NCI-H146 treated with DMSO at 0.1 percent for 48 hours (cell line): Measurements from ENCODE around the gene RANGAP1.

Experiments
- DNase-seq: peaks from one replicate; lab custom pipeline; 2025; ENCODE audit not compliant: unreplicated experiment; lab: John Stamatoyannopoulos, UW

RANGAP1 gene

GRCh38 chr22:41285820-41286638, at the start of gene RANGAP1:
TSS of gene RANGAP1 (minus strand) at chr22:41286187. CDS start at chr22:41281044, 5,143 bp downstream.
- peak; percentile 92 for DNase-seq

GRCh38 chr22:41334951-41335635, 49.1 kb upstream of the RANGAP1 start:
- DNase-seq: no peak

- DNase-seq: no peak
These were observed 48.2 kb upstream of the RANGAP1 start for GRCh38 chr22:41334215-41334614.

DNA sequence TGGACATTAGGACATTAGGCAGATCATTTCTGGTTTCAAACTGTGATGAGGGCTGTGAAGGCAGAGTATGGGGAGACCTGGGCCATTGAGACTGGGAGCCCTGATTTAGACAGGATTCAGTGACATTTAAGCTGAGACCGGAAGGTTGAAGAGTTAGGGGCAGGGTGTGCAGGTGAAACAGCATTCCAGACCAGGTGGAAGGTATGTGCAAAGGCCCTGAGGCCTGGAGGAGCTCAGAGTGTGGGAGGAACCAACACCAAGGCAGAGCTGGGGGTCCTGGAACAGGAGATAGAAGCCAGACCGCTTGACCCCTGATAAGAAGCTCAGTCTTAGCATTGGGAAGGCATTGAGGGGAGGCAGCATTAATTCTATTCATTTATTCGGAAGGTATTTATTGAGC, 47.8 kb upstream of the RANGAP1 start:
- no peak for DNase-seq

DNA sequence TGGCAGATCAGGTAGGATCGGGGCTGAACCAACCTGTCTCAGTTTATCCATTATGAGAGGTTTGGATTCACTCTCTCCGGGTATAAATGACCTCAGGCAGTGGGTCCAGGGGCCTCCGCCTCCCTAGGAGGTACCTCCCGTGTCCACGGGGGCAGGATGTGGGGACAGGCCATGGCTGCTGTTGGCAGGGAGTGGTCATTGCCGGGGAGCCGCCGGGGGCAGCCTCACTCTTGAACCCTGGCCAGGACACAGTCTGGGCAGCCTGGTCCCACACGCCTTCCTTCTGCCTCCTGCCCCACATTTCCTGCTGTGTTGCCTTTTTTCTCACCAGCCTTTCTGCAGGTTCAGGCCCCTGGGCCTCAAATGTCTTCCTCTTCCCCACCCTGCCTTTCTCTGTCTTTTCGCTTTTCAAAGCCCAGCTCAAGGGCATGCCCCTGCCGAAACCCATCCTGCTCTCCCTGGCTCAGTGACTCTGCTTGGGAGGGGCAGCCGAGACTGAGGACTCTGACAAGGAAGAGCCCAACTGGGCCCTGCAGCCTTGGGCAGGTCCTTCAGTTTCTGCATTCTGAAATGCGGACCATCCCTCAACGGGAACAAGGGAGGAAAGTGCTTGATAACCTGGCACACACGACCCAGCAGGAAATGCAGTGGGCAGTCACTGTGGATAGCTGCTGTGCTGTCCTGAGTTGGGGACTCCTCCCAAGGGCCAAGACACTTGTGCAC, 46.4 kb upstream of the RANGAP1 start:
- DNase-seq: no peak

GRCh38 chr22:41330169-41330568, 44.2 kb upstream of the RANGAP1 start:
- DNase-seq: no peak

- no peak for DNase-seq
These were observed 41.1 kb upstream of the RANGAP1 start for GRCh38 chr22:41327124-41327523.

GRCh38 chr22:41324821-41325528, 39.0 kb upstream of the RANGAP1 start:
- DNase-seq: no peak

DNA sequence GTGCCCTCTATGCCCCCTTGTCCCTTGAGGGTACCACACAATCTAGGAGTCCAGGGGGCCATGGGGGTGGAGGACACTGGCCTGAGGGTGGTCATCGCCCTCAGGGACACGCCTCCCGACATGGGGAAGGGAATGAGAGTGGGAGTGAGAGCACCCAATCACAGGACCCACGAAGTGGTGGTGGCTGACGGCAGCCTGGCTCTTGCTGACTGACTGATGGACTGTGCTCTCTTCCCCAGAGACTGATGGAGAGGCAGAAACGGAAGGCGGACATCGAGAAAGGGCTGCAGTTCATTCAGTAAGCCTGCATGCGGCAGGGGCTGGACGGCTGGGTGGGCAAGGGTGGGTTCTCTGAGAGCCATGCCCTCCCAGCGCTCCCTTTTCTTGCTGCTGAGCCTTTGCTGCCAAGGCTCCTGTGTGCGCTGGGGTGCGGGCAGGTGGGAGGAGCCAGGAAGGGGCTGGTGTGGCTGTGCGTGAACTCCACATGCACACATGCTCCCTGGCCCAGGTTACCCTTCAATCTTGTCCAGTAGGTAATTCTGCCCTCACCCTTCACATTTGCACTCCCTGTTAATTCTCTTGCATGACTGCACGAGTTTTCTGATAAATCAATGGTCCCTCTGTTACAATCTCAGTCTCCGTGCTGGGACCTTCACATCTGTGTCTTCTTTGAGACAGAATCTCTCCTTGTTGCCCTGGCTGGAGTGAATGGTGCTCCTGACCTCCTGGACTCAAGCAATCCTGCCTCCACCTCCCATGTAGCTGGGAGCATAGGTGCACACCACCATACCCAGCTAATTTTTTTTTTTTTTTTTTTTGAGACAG, 34.6 kb upstream of the RANGAP1 start:
- no peak for DNase-seq

DNA sequence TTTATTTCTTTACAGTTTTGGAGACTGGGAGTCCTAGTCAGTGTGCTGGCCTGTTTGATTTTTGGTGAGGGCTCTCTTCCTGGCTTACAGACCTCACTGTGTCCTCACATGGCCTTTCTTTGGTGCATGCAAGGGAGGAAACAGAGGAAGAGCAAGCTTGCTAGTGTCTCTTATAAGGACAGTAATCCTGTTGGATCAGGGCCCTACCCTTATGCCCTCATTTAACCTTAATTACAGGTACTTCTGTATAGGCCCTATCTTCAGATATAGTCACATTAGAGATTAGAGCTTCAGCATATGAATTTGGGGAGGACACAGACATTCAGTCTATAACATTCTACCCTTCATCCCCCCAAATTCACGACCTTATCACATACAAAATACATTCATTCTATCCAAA, 29.6 kb upstream of the RANGAP1 start:
- no peak for DNase-seq

DNA sequence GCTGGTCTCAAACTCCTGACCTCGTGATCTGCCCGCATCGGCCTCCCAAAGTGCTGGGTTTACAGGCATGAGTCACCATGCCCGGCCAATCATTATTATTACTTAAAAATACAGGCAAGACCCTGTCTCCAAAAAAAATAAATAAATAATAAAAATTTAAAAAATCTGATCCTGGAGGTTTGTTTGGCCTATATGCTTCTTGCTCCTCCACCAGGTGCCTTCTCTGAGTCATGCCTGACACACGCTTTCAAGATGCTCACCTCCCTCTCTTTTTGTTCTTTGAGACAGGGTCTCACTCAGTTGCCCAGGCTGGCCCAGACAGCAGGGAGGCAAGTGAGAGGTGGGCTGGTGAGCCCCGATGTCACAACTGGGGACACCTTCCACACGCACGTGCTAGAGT, 28.8 kb upstream of the RANGAP1 start:
- DNase-seq: no peak

DNA sequence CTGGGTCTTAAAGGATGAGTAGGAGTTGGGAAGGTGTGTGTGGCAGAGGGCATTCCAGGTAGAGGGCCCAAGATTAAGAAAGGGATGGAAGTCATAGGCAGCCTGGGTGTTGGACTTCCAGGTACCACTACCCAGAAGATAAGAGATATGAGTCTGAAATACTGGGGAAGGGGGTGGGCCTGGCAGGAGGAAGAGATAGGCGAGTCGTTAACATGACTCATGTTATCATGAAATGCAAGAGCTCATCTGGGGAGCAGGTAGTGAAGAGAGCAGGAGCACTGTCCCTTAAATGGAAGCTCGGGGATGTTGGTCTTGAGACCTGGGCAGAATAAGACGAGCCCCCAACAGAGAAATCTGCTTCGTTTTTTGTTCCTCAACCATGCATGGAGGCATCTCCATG, 25.5 kb upstream of the RANGAP1 start:
- no peak for DNase-seq

DNA sequence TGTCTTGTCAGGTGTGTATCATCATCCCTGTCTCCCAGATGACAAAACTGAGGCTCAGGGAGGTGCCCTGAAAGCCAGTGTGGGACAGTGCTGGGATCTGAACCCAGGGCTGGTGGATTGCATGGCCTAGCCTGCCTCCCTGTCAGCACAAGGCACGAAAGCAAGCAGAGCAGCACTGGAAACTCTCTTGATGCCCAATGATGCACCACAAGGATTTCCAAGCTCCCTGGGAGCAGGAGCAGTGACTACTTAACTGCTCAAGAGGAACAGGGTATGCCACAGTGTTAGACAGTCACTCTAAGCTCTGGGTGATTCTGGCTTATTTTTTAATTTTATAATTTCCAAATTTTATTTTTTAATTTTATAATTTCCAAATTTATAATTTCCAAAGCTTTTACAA, 24.3 kb upstream of the RANGAP1 start:
- no peak for DNase-seq

GRCh38 chr22:41308544-41308947, 22.6 kb upstream of the RANGAP1 start:
- DNase-seq: no peak

DNA sequence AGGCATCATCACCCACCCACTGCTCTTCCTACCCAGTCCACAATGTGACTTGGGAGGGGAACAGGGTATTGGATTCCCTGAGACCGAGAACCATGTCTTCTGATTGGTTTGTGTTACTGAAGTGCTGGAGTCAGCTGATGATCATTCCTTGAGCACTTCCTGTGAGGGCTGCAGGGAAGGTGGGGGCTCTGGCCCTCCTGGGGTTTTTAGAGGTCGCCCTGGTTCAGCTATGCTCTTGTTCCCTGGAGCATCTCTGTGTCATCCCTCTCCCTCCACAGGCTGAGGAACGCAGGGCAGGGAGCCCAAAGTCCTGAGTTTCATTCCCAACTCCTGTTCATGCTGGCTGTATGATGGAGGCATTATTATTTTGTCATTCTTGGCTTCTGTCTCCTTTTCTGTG, 22.1 kb upstream of the RANGAP1 start:
- DNase-seq: no peak

DNA sequence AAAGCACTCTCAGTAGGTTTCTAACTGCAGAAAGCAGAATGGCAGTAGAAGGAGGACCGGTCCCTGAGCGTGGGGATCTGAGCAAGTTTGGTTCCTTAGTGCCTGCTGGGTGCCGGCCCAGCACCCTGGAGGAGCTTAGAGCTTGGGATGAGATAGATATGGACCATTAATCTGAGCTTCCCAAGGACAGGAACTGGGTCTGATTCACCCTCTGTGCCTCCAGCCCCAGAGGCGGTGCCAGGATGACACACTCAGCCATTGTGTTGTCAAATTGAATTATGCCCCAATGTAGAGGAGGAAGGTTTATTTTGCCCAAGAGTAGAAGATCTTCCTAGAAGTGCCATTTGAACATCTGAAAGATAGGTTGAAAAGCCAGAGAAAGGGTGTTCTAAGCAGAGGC, 19.7 kb upstream of the RANGAP1 start:
- no peak for DNase-seq

- no peak for DNase-seq
These were observed 16.8 kb upstream of the RANGAP1 start for GRCh38 chr22:41302811-41303210.

- no peak for DNase-seq
These were observed 16.2 kb upstream of the RANGAP1 start for GRCh38 chr22:41302021-41302767.
